ACHN (cell line): ENCODE data around the gene GRID1.
"Not testable (repeated sequence)": the region's sequence is repeated elsewhere in the genome, so short reads cannot be mapped to it uniquely, and the experiment has no call there.

Experiments used
- DNase-seq: peaks from one replicate; pipeline ENCODE4 v3.0.0-alpha.2; 2015
- in situ Hi-C: cut with HindIII; loops from 2 replicates; pipeline ENCODE4 v1.10.0; 2017; ENCODE audit warnings: low sequenced_read_pairs, low pct_ligation_motif_present, low pct_unique_long_range_greater_than_20kb

GRID1 gene

GRCh38 chr10:86135191-86135590, 231.4 kb downstream of the GRID1 start:
- in situ Hi-C loops = no loop called here
- DNase-seq = no peak

- in situ Hi-C loops = no loop called here
- no peak for DNase-seq
Observed at GRCh38 chr10:86130737-86131475, 235.7 kb downstream of the GRID1 start.

GRCh38 chr10:86130041-86130440, 236.6 kb downstream of the GRID1 start:
- in situ Hi-C loops = no loop called here
- DNase-seq = no peak

- in situ Hi-C loops = no loop called here
Observed at GRCh38 chr10:86128360-86128759, 238.2 kb downstream of the GRID1 start.

GRCh38 chr10:86127274-86127819, 239.2 kb downstream of the GRID1 start:
- DNase-seq = no peak
- in situ Hi-C loops = no loop called here

More at GRCh38 chr10:86128360-86128759, 238.2 kb downstream of the GRID1 start:
- DNase-seq = no peak

GRCh38 chr10:86124734-86125133, 241.9 kb downstream of the GRID1 start:
- in situ Hi-C loops = no loop called here
- no peak for DNase-seq

GRCh38 chr10:86123715-86124114, 242.9 kb downstream of the GRID1 start:
- in situ Hi-C loops = no loop called here
- no peak for DNase-seq

GRCh38 chr10:86123304-86123703, 243.3 kb downstream of the GRID1 start:
- in situ Hi-C loops = no loop called here
- DNase-seq = no peak

GRCh38 chr10:86122646-86123045, 243.9 kb downstream of the GRID1 start:
- in situ Hi-C loops = no loop called here
- no peak for DNase-seq

GRCh38 chr10:86121200-86121599, 245.4 kb downstream of the GRID1 start:
- no peak for DNase-seq
- in situ Hi-C loops = no loop called here

- in situ Hi-C loops = no loop called here
Observed at GRCh38 chr10:86117051-86117450, 249.5 kb downstream of the GRID1 start.

GRCh38 chr10:86113983-86114382, 252.6 kb downstream of the GRID1 start:
- no peak for DNase-seq
- in situ Hi-C loops = no loop called here

More at GRCh38 chr10:86117051-86117450, 249.5 kb downstream of the GRID1 start:
- no peak for DNase-seq

- in situ Hi-C loops = no loop called here
- DNase-seq = no peak
Observed at GRCh38 chr10:86113501-86113900, 253.1 kb downstream of the GRID1 start.

GRCh38 chr10:86113044-86113443, 253.6 kb downstream of the GRID1 start:
- in situ Hi-C loops = no loop called here

GRCh38 chr10:86111902-86112545, 254.6 kb downstream of the GRID1 start:
- in situ Hi-C loops = no loop called here
- no peak for DNase-seq

More at GRCh38 chr10:86113044-86113443, 253.6 kb downstream of the GRID1 start:
- no peak for DNase-seq

GRCh38 chr10:86110156-86110786, 256.3 kb downstream of the GRID1 start:
- DNase-seq = no peak
- in situ Hi-C loops = no loop called here

- no peak for DNase-seq
- in situ Hi-C loops = no loop called here
Observed at GRCh38 chr10:86109421-86109820, 257.2 kb downstream of the GRID1 start.

- in situ Hi-C loops = no loop called here
- no peak for DNase-seq
Observed at GRCh38 chr10:86108696-86109095, 257.9 kb downstream of the GRID1 start.

GRCh38 chr10:86107611-86108310, 258.8 kb downstream of the GRID1 start:
- DNase-seq, in situ Hi-C loops: not testable (repeated sequence)
